HEK293 (cell line): ENCODE measurements around the gene PAX2.

Experiments
- CTCF ChIP-seq: fragments of 450-650 bp; formaldehyde crosslinking; IDR thresholded peaks from 2 replicates; pipeline ENCODE4 v1.5.1; 2016; ENCODE audit warnings: missing biosample characterization, missing genetic modification characterization
- PRDM1 ChIP-seq: fragments of 450-650 bp; formaldehyde crosslinking; IDR thresholded peaks from 2 replicates; pipeline ENCODE4; 2016; ENCODE audit warnings: missing biosample characterization, missing genetic modification characterization
- RBAK ChIP-seq: fragments of 450-650 bp; formaldehyde crosslinking; IDR thresholded peaks from 2 replicates; pipeline ENCODE4 v1.5.1; 2016; ENCODE audit warnings: missing biosample characterization, missing genetic modification characterization
- ZBTB21 ChIP-seq: fragments of 450-650 bp; formaldehyde crosslinking; IDR thresholded peaks from 2 replicates; pipeline ENCODE4 v1.5.1; 2017; ENCODE audit warnings: missing biosample characterization, missing genetic modification characterization
- ZNF558 ChIP-seq: fragments of 450-650 bp; formaldehyde crosslinking; IDR thresholded peaks from 2 replicates; pipeline ENCODE4 v1.5.1; 2016; ENCODE audit warnings: missing biosample characterization, missing genetic modification characterization
- TF ChIP-seq, protein P1 (sequence below): fragments of 450-650 bp; formaldehyde crosslinking; IDR thresholded peaks from 2 replicates; pipeline ENCODE4 v1.5.1; 2016; ENCODE audit warnings: missing biosample characterization, missing genetic modification characterization

DNA sequence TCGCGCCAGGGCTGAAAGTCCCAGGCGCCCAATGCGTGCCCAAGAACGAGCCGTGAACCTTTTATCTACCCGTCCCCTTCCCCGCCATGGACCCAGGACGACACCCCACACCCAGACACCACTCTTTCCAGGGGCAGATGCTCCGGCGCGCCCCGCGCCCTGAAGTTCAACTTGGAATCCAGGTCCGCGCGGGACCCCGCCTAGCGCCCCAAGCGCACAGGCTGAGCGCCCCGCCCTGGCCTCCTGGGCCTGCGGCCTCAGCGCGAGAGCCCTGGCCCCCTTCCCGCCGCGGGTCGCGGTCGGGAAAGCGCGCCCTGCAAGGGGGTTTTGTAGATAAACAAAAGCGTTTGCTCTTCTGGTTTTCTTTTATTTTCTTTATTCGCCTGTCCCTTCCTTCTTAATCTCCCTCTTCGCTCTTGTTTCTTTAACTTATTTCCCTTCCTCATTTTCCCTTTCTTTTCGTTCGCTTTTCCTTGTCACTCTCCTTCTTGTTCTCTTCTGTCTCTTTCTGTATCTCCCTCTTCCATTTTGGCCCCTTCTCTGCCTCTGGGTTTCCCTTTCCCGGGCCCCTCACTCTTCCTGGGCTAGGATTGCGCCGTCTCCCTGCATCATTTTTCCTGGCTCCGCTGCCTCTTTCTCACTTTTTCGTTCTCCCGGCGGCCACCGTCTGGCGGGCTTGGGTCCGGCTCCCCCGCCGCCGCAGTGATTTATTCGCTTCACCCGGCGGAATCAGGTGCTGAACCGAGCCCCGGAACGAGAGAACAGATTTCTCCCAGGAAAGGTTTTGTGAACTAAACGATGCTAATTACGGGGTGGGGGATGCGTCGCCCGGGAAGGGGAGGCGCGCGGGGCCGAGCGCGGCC lies 15.3 kb upstream of the PAX2 start:
- 0 out of 2 replicates have a peak, but pooled peaks have one; percentile 6 for TF ChIP-seq CTCF (tag by site-specific recombination)
- no peak for TF ChIP-seq ZNF558 (tag by site-specific recombination)
- no peak for TF ChIP-seq ZBTB21 (tag by site-specific recombination)
- TF ChIP-seq, protein P1, sequence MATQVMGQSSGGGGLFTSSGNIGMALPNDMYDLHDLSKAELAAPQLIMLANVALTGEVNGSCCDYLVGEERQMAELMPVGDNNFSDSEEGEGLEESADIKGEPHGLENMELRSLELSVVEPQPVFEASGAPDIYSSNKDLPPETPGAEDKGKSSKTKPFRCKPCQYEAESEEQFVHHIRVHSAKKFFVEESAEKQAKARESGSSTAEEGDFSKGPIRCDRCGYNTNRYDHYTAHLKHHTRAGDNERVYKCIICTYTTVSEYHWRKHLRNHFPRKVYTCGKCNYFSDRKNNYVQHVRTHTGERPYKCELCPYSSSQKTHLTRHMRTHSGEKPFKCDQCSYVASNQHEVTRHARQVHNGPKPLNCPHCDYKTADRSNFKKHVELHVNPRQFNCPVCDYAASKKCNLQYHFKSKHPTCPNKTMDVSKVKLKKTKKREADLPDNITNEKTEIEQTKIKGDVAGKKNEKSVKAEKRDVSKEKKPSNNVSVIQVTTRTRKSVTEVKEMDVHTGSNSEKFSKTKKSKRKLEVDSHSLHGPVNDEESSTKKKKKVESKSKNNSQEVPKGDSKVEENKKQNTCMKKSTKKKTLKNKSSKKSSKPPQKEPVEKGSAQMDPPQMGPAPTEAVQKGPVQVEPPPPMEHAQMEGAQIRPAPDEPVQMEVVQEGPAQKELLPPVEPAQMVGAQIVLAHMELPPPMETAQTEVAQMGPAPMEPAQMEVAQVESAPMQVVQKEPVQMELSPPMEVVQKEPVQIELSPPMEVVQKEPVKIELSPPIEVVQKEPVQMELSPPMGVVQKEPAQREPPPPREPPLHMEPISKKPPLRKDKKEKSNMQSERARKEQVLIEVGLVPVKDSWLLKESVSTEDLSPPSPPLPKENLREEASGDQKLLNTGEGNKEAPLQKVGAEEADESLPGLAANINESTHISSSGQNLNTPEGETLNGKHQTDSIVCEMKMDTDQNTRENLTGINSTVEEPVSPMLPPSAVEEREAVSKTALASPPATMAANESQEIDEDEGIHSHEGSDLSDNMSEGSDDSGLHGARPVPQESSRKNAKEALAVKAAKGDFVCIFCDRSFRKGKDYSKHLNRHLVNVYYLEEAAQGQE (tag by site-specific recombination) = 0 out of 2 replicates have a peak, but pooled peaks have one; percentile 17
- peak; percentile 99 for TF ChIP-seq PRDM1 (tag by site-specific recombination)
- TF ChIP-seq RBAK = no peak
